Ishikawa (cell line): ENCODE results near the gene MIX23.

Experiments
- CEBPB ChIP-seq: IDR thresholded peaks from 2 replicates; pipeline ENCODE4 v1.6.1; 2012
- CREB1 ChIP-seq: IDR thresholded peaks from 2 replicates; pipeline ENCODE4 v1.6.1; 2012; ENCODE audit warnings: low read depth
- EP300 ChIP-seq: IDR thresholded peaks from 2 replicates; pipeline ENCODE4 v1.6.1; 2012; ENCODE audit warnings: borderline replicate concordance
- FOXM1 ChIP-seq: IDR thresholded peaks from 2 replicates; pipeline ENCODE4 v1.6.1; 2012; ENCODE audit warnings: low read depth, borderline replicate concordance
- NFIC ChIP-seq: IDR thresholded peaks from 2 replicates; pipeline ENCODE4 v1.6.1; 2012
- RAD21 ChIP-seq: IDR thresholded peaks from 2 replicates; pipeline ENCODE4 v1.6.1; 2012; ENCODE audit warnings: low read depth
- REST ChIP-seq: IDR thresholded peaks from 2 replicates; pipeline ENCODE4 v1.6.1; 2012; ENCODE audit warnings: low read depth, mild to moderate bottlenecking
- TAF1 ChIP-seq: IDR thresholded peaks from 2 replicates; pipeline ENCODE4 v1.6.1; 2012; ENCODE audit warnings: low read depth, mild to moderate bottlenecking
- USF1 ChIP-seq: IDR thresholded peaks from 2 replicates; pipeline ENCODE4 v1.6.1; 2012
- YY1 ChIP-seq: IDR thresholded peaks from 2 replicates; pipeline ENCODE4 v1.6.1; 2012; ENCODE audit warnings: low read depth
- ZBTB7A ChIP-seq: IDR thresholded peaks from 2 replicates; pipeline ENCODE4 v1.6.1; 2012; ENCODE audit warnings: low read depth

- TF ChIP-seq FOXM1: no peak
- TF ChIP-seq YY1: no peak
- no peak for TF ChIP-seq TAF1
- no peak for TF ChIP-seq NFIC
- no peak for TF ChIP-seq CEBPB
- TF ChIP-seq RAD21: no peak
- TF ChIP-seq CREB1: no peak
- no peak for TF ChIP-seq EP300
- TF ChIP-seq REST: no peak
- TF ChIP-seq USF1: no peak
- no peak for TF ChIP-seq ZBTB7A
Observed at GRCh38 chr3:122357828-122358702, 25.0 kb downstream of the MIX23 start.
